GM19324 (cell line): ENCODE results near the gene HBEGF.

Experiments
- ATAC-seq: cut with Tn5 transposase; IDR thresholded peaks from one replicate; pipeline ENCODE4 v1.9.1; 2021; ENCODE audit warnings: mild to moderate bottlenecking, moderate library complexity; ENCODE audit not compliant: unreplicated experiment, low FRiP score

HBEGF gene

GRCh38 chr5:140346348-140347221 is at the start of gene HBEGF:
Gene HBEGF (minus strand): TSS chr5:140346603. CDS start chr5:140346328, 275 bp downstream.
- ATAC-seq: peak; percentile 71

GRCh38 chr5:140393738-140394137 is 47.3 kb upstream of the HBEGF start:
- ATAC-seq: no peak

- ATAC-seq: no peak
Observed at GRCh38 chr5:140391732-140392131, 45.3 kb upstream of the HBEGF start.

- no peak for ATAC-seq
Observed at GRCh38 chr5:140391312-140391711, 44.9 kb upstream of the HBEGF start.

GRCh38 chr5:140388052-140388451 is 41.6 kb upstream of the HBEGF start:
- no peak for ATAC-seq

- no peak for ATAC-seq
Observed at GRCh38 chr5:140383300-140383699, 36.9 kb upstream of the HBEGF start.

GRCh38 chr5:140382866-140383265 is 36.5 kb upstream of the HBEGF start:
- ATAC-seq: no peak

- no peak for ATAC-seq
Observed at GRCh38 chr5:140381972-140382371, 35.6 kb upstream of the HBEGF start.

- no peak for ATAC-seq
Observed at GRCh38 chr5:140381351-140381750, 34.9 kb upstream of the HBEGF start.

GRCh38 chr5:140372971-140373487 is 26.6 kb upstream of the HBEGF start:
- no peak for ATAC-seq

GRCh38 chr5:140371356-140372151 is 25.2 kb upstream of the HBEGF start:
- no peak for ATAC-seq

- ATAC-seq: no peak
Observed at GRCh38 chr5:140367256-140368013, 21.0 kb upstream of the HBEGF start.

GRCh38 chr5:140366589-140367255 is 20.3 kb upstream of the HBEGF start:
- no peak for ATAC-seq

- no peak for ATAC-seq
Observed at GRCh38 chr5:140365941-140366340, 19.5 kb upstream of the HBEGF start.

- no peak for ATAC-seq
Observed at GRCh38 chr5:140365282-140365681, 18.9 kb upstream of the HBEGF start.

- ATAC-seq: no peak
Observed at GRCh38 chr5:140364472-140364765, 18.0 kb upstream of the HBEGF start.

- no peak for ATAC-seq
Observed at GRCh38 chr5:140363631-140364471, 17.4 kb upstream of the HBEGF start.

- peak; percentile 79 for ATAC-seq
Observed at GRCh38 chr5:140362875-140363630, 16.6 kb upstream of the HBEGF start.

- no peak for ATAC-seq
Observed at GRCh38 chr5:140362311-140362710, 15.9 kb upstream of the HBEGF start.
